GM18526 (cell line): ENCODE measurements around the gene LTBP1.

Source experiments
- POLR2A ChIP-seq: IDR thresholded peaks from 3 replicates; pipeline ENCODE4 v1.6.1; 2011; ENCODE audit not compliant: insufficient read length; ENCODE audit errors: extremely low read depth

Gene LTBP1

DNA sequence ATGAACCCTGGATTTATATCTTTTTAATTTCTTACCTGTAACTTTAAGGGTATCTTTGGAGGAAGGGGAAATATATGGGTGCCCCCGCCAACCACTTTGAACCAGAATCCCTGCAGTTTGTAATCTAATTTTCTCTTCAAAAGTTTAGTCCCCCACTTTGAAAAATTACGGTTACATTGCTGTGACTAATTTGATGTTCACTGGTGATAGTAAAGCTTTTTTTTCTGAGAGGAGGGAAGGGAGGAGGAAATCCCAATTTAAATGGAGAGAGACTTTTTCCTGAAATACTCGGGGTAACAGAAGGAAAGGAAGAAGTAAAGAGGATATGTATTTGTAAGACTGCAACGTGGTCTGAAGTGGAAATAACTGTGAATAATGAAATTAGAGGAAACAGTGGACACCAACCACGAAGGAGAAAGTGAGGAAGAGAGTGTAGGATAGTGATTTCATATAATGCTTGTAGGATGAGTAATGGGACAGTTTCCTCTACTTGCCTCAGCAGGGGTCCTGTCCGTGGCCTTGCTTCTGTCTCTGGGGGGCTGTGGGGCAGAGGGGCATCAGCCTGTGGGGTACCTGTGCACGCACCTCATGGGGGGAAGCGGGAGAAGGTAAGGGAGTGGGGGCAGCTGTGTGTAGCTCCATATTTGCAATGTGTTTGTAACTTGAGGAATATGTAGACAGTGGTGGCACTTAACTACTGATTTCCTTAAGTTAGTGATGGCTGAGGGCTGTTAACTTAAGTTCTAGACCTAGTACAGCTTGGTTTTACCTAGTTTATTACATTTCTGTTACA, 161.1 kb downstream of the LTBP1 start:
- no peak for TF ChIP-seq POLR2A

DNA sequence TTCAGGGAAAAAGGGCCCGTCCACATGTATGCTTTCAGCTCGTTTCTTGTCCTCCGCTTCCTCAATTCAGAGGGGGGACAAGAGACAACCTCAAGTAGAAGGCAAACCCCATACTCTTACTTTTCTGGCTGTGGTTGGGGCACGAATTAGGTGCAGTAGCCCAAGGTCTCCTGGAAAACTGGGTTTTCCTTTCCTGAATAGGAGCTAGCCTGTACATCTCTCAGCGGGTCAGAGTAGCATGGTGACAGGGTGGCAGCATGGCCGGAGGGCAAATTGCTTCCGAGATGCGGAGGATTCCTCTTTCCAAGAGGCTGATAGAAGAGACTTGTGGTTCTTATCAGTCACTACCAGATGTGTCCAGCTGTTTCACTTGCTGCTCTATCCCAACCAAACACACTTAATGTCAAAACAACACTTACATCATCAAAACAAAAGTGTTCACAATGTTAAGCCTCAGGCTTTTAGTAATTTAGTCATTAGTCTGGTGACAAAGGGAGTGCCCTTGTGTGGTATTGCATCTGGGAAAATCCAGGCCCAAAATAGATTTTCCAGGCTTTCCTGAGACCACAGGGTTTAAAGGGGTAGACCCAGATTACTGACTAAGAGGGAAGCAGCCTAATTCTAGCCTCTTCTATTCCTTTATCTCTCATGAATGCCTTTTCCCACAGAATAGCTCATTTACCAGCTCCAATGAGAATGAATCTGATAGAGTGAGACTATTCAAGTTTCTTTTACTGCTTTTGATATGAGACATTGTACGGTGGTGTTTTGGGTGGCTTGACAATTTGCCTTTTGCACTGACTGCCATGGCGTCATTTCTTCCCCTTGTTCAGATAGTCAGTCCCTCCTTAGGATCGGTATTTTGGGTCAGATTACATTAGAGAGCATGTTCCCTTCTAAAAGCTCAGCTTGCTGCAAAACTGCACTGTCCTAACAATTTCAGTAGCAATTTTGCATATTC, 162.0 kb downstream of the LTBP1 start:
- no peak for TF ChIP-seq POLR2A

DNA sequence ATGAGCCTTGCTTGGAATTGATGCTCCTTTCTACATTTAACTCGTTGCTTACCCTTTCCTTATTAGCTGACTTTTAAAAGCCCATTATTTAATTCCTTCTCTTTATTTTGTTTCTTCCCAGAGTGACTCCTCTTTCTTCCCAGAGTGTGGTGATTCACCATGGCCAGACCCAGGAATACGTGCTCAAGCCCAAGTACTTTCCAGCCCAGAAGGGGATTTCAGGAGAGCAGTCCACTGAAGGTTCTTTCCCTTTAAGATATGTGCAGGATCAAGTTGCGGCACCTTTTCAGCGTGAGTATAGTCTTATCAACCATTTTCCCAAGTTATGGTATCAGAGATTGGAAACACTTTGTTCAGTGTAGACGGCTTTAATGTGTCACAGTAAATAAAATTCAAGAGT, 163.7 kb downstream of the LTBP1 start:
- no peak for TF ChIP-seq POLR2A

DNA sequence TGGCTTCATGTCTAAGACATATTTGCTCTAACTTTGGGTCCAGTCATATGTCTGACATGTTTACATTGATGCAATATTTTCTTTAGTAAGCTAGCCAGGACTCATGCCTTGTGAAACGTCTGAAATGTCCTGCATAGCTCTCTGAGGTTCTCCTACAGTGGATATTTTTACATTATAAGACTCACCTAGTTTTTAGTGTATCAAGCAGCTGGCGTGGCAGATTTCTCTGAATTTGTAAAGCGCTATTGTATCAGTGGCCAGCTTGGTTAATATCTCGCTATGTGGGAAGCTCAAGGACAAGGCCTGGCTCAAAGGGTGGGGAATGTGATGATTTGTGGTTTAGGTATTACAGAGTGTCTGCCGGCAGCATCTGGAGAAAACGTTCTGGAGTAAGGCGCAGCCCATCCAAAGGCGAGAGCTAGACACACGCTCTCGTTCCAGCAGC, 164.3 kb downstream of the LTBP1 start:
- TF ChIP-seq POLR2A = no peak

DNA sequence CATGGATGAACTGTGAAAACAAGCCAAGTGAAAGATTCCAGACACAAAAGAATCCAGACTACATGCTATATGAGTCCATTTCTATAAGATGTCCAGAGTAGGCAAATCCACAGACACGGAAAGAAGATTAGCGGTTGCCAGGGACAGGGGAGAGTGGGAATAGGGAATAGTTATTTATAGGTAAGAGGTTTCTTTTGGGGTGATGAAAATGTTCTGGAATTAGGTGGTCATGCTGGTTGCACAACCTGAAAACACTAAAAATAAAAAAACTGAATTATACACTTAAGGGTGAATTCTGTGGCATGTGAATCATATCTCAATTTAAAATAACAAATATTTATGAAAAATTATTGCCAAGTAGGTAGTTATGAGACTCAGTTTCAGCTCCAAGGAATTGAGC, 168.4 kb downstream of the LTBP1 start:
- TF ChIP-seq POLR2A = no peak

DNA sequence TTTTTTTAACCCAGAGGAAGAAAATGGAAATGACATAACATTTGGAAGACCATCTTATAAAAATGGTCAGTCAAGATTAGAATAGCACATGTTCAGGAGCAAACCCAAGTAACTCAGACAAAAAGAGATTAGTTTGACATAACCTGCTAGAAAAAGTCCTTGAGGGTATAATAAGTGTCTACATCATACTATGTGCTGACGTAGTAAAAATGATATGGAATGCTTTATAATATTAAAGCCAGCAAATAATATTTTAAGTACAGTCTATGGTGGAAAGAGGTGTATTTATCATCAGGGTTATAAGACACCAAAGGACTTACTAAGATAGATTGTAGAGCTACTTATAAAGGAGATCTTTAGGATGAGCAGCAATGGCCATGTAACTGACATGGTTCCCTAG, 169.0 kb downstream of the LTBP1 start:
- TF ChIP-seq POLR2A = no peak

DNA sequence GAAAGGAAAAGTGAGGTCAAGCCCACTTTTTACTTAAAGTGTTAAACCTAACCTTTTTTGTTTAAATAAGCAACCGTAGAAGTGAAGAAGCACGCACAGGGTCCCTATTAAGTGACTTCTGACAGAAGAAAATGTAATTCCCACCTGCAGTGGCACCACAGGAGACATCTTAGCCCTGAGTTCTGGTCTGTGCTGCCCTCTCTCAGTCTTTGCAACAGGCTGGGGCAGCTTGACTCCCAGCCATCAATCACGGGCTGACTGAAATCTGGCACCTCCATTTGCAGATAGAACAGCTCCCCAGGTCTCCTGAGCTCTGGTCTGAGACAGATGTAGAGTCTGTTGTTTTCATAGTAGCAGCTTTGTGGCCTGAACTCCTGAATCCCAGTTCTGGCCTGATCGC, 170.0 kb downstream of the LTBP1 start:
- TF ChIP-seq POLR2A = no peak

DNA sequence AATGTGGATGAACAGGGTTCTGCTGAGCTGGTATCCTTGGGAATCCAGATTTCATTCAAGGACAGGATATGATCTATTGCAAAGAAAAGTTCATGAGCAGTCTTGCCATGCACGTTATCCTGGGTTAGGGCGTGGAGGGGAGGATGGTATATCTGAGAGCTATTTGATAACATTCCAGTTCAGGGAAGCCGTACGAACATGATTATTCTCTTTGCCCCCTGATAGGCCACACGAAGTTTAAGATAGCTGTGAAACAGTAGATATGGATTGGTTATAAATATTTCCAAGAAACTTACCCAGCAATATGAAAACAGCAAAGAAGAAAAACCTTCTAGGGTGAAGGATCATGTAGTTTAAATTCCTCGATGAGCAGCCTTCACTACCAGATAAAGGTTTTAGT, 171.9 kb downstream of the LTBP1 start:
- no peak for TF ChIP-seq POLR2A

DNA sequence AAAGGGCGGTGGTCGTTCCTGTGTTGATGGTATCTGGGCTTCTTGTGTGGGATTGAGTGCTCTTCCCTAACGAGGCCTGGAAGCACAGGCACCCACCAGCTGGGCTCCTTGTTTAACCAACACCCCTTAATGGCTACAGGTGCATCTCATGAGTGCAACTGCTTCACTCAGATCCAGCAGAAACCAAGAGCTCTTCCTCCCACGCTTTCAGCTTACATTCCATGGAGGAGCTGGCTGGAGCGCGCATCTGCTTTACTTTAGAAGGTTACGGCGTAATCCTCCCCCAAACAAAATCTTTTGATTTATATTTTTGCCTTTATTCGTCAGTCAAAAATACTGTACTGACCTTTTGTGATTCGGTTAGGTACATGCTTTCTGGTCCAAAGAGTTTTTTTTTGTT, 174.7 kb downstream of the LTBP1 start:
- no peak for TF ChIP-seq POLR2A

DNA sequence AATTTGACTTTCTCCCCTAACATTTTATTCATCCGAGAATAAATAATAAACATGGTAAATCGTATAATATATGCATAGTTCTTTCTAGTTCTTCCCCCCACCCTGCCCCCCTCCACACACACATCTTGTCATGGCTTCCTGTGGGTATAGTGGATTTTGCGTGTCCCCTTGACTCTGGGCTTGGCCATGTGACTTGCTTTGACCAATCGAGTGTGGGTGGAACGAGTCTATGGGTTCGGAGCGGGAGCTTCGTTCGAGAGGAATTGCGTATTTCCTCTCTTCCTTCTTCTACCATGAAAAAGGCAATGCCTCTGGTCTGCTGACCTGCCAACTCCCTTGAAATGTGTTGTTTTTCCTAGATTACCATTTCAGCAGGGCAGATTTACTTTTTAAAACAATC, 175.2 kb downstream of the LTBP1 start:
- no peak for TF ChIP-seq POLR2A

DNA sequence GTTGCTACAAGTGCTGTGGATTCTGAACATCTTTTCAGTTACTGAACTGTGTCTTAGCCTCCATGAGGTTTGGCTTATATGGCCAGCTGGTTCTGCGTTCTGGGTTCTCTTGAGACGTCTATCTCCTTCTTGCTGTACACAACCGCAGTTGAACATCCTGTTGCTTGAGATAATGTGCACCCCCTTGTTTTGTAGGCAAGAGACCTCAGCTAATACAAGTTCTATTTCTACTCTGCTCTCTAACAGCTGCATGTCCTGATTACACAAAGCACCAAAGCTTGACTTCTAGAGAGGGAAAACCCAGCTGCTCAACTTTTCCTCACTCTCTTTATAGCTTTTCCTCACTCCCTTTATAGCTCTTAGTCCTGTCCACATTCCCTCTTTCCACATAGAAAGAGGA, 176.0 kb downstream of the LTBP1 start:
- no peak for TF ChIP-seq POLR2A

DNA sequence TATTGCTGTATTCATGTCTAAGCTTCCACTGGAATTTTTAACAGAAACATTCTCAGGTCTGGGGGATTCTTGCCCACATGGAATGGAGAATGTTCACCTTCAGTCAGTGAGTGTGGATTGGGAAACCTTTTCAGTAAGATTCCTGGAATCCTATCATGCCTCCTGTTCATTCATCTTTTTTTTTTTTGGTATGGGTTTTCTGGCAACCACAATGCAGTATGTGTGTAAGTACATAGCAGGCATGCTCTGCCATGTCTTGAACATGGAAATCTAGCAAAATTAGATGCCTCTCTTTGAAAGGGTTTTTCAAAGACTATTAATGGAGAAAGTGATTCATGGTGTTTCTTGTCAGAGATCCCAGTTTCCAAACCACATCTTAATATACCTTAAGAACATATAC, 176.5 kb downstream of the LTBP1 start:
- TF ChIP-seq POLR2A = no peak

DNA sequence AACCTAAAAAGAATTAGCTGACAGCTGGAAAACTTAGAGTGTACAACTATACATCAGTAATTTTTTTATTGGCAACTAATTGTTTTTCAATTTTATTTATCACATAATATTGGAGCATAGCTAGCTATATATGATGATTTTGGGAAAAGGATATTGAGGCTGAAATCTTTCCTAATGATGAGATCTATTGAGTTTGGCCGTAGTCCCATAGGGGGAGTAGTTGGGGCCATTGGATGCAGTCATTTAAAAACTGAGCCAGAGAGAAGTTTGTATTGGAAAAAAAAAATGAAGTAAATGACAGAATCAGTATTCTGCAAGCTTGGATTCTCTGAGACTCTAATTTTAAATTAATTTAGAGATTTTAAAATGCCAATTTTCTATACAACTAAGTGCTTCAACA, 179.8 kb downstream of the LTBP1 start:
- TF ChIP-seq POLR2A = no peak

DNA sequence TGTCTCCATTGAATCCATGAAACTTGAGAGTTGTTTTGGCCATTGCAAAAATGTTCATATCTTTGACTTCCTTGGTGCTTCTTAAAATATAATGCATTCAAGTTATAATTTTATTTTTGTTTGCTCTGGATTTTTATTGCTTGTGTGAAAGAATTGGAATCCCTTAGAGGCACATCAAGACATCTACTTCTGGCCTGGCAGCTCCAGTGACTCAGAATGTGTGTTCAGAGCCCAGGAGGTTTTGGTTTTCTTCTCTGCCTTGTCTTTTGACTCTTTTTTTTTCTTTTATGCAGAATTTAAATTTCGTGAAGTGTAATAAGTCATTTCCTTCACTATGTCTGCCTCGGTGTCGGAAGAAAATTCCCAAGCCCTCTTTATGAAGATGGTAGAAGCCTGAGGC, 180.2 kb downstream of the LTBP1 start:
- no peak for TF ChIP-seq POLR2A

DNA sequence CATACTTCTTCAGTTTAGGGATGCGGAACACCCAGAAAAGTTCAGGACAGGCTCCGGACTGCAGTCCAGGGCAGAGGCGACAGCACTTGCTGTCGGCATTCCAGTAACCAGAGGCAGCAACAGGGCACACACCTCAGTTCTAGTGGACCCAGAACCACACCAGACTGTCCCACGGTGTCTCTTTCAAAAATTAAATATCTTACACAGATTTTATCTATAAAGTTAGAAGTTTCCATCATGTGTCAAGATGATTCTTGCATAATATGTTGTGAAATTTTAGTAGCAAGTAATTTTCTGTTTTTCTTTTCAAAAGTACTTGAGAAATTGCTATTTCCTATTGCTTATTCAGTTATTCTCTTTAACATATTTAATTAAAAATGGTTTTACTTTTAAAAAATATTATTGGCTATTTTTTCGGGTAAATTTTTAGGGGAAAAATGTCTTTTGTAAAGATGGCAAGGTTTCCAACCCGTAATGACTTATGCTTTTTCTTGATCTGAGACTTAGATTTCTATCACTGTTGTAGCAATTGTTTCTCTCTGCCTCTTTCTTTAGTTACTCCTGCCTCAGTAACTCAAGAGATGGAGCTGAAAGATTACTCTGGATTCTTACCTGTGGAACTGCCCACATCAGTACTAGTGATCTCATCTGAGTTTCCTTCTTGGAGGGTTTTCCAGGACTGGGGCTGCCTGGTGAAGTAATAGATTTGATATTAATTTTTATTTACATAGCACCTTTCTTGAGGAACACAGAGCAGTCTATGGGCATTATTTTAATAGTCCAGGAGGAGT, 182.7 kb downstream of the LTBP1 start:
- TF ChIP-seq POLR2A = no peak
